IMR-90 (cell line): Measurements from ENCODE around the gene CLEC16A.

Experiments
- CHD1 ChIP-seq: IDR thresholded peaks from 2 replicates; pipeline ENCODE4 v1.6.1; 2012; ENCODE audit warnings: low read depth, low read length, improper control_type of control experiment
- POLR2A ChIP-seq: IDR thresholded peaks from 2 replicates; pipeline ENCODE4 v1.6.1; 2012; ENCODE audit warnings: mild to moderate bottlenecking, low read depth, low read length
- RCOR1 ChIP-seq: IDR thresholded peaks from 2 replicates; pipeline ENCODE4 v1.6.1; 2012; ENCODE audit warnings: mild to moderate bottlenecking, low read length, improper control_type of control experiment; ENCODE audit not compliant: insufficient replicate concordance
- TF ChIP-seq, protein P1 (sequence below): conservative IDR thresholded peaks from 2 replicates; pipeline ENCODE4 v1.5.1; 2012; ENCODE audit warnings: mild to moderate bottlenecking, low read depth, low read length, improper control_type of control experiment

DNA sequence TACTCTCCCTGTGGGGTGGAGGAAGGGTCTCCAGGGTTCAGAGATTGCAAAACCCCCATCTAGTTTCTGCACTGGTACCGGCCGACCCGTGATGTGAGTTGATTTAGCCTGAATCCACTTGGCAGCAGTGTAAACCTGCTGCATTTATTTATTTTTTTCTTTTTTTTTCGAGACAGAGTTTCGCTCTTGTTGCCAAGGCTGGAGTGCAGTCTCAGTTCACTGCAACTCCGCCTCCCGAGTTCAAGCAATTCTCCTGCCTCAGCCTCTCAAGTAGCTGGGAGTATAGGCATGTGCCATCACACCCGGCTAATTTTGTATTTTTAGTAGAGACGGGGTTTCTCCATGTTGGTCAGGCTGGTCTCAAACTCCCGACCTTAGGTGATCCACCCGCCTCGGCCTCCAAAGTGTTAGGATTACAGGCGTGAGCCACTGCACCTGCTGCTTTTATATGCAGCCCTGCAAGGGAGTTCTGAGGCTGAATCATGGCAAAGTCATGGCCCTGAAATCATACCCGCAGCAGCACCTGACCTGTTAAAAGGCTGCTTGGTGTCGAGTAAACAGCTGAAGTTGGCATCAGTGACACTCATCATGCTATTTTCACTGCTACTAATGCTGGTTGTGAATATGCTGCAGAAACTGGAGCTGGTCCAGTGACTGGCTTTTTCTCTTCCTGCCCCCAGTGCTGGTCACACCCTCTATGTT, 23.5 kb upstream of the CLEC16A start:
- TF ChIP-seq POLR2A = no peak
- TF ChIP-seq, protein P1, sequence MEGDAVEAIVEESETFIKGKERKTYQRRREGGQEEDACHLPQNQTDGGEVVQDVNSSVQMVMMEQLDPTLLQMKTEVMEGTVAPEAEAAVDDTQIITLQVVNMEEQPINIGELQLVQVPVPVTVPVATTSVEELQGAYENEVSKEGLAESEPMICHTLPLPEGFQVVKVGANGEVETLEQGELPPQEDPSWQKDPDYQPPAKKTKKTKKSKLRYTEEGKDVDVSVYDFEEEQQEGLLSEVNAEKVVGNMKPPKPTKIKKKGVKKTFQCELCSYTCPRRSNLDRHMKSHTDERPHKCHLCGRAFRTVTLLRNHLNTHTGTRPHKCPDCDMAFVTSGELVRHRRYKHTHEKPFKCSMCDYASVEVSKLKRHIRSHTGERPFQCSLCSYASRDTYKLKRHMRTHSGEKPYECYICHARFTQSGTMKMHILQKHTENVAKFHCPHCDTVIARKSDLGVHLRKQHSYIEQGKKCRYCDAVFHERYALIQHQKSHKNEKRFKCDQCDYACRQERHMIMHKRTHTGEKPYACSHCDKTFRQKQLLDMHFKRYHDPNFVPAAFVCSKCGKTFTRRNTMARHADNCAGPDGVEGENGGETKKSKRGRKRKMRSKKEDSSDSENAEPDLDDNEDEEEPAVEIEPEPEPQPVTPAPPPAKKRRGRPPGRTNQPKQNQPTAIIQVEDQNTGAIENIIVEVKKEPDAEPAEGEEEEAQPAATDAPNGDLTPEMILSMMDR = no peak
- TF ChIP-seq CHD1 = no peak
- no peak for TF ChIP-seq RCOR1
